GM23338 (cell line): ENCODE data around the gene RGCC. TPM values are rescaled to one million over a fixed set of nuclear protein-coding genes. Genes with fewer than 3 reads are reported as not detected.

Experiments
- ATAC-seq: fragments of 200-7000 bp; cut with Tn5 transposase; 3 replicates; pipeline ENCODE4 v1.9.1; 2020
- DNase-seq: peaks from one replicate; pipeline ENCODE4 v3.0.0-alpha.2; 2015; ENCODE audit warnings: low spot score
- H2AFZ ChIP-seq: fragments of 200-600 bp; sonication (generic); 2 replicates; pipeline ENCODE4 v1.8.0; 2016; ENCODE audit warnings: antibody characterized with exemption, mild to moderate bottlenecking, moderate library complexity
- H3F3A ChIP-seq: fragments of 200-600 bp; sonication (generic); replicated peaks from 2 replicates; pipeline ENCODE4 v1.8.0; 2017; ENCODE audit warnings: antibody characterized with exemption, mixed run types, low read depth
- H3K27ac ChIP-seq: fragments of 200-600 bp; sonication (generic); 2 replicates; pipeline ENCODE4 v1.6.1; 2016; ENCODE audit warnings: low read depth
- H3K27me3 ChIP-seq: fragments of 200-600 bp; sonication (generic); 2 replicates; pipeline ENCODE4 v1.8.0; 2016; ENCODE audit warnings: mild to moderate bottlenecking, mixed run types, moderate library complexity; ENCODE audit not compliant: insufficient read depth
- H3K36me3 ChIP-seq: fragments of 200-600 bp; sonication (generic); 2 replicates; pipeline ENCODE4 v1.8.0; 2016; ENCODE audit warnings: mild to moderate bottlenecking; ENCODE audit not compliant: insufficient read depth
- H3K4me1 ChIP-seq: fragments of 200-600 bp; sonication (generic); 2 replicates; pipeline ENCODE4 v1.8.0; 2016; ENCODE audit warnings: mild to moderate bottlenecking, moderate library complexity; ENCODE audit not compliant: insufficient read depth
- H3K4me2 ChIP-seq: fragments of 200-600 bp; sonication (generic); 2 replicates; pipeline ENCODE4 v1.7.1; 2017; ENCODE audit warnings: mixed run types
- H3K4me3 ChIP-seq: fragments of 200-600 bp; sonication (generic); 2 replicates; pipeline ENCODE4 v1.6.1; 2016; ENCODE audit warnings: mixed run types
- H3K79me2 ChIP-seq: fragments of 200-600 bp; sonication (generic); replicated peaks from 2 replicates; pipeline ENCODE4 v1.8.0; 2017; ENCODE audit warnings: mild to moderate bottlenecking; ENCODE audit not compliant: insufficient read depth
- H3K9me2 ChIP-seq: fragments of 200-600 bp; sonication (generic); 2 replicates; pipeline ENCODE4 v1.8.0; 2017; ENCODE audit not compliant: insufficient read depth
- H4K20me1 ChIP-seq: fragments of 200-600 bp; sonication (generic); replicated peaks from 2 replicates; pipeline ENCODE4 v1.8.0; 2017; ENCODE audit warnings: mild to moderate bottlenecking; ENCODE audit not compliant: insufficient read depth
- H3K27ac Mint-ChIP-seq: 2 replicates; pipeline ENCODE4 v1.8.0; 2020; ENCODE audit warnings: inconsistent platforms, mild to moderate bottlenecking, moderate library complexity, mixed read lengths
- H3K27me3 Mint-ChIP-seq: 3 replicates; pipeline ENCODE4 v1.8.0; 2022; ENCODE audit warnings: low read depth, mild to moderate bottlenecking, moderate library complexity, mixed read lengths, inconsistent platforms; ENCODE audit not compliant: insufficient read depth, poor library complexity
- H3K36me3 Mint-ChIP-seq: 3 replicates; pipeline ENCODE4 v1.8.0; 2021; ENCODE audit warnings: low read depth, mild to moderate bottlenecking, inconsistent platforms, moderate library complexity, mixed read lengths
- H3K4me1 Mint-ChIP-seq: 3 replicates; pipeline ENCODE4 v1.8.0; 2020; ENCODE audit warnings: mild to moderate bottlenecking, inconsistent platforms, mixed read lengths
- H3K4me3 Mint-ChIP-seq: 3 replicates; pipeline ENCODE4 v1.8.0; 2021; ENCODE audit warnings: moderate library complexity, mild to moderate bottlenecking, inconsistent platforms, mixed read lengths
- H3K9me3 Mint-ChIP-seq: 3 replicates; pipeline ENCODE4 v1.8.0; 2020; ENCODE audit warnings: moderate library complexity, mild to moderate bottlenecking, inconsistent platforms, mixed read lengths
- CREB1 ChIP-seq: fragments of 250-450 bp; sonication (Bioruptor Pico); IDR thresholded peaks from 2 replicates; pipeline ENCODE4 v1.5.0; 2020; ENCODE audit warnings: low read depth, mild to moderate bottlenecking, moderate library complexity
- ETS1 ChIP-seq: IDR thresholded peaks from 2 replicates; pipeline ENCODE4 v1.6.1; 2016; ENCODE audit warnings: antibody characterized with exemption
- EZH2phosphoT487 ChIP-seq: fragments of 200-600 bp; sonication (generic); IDR thresholded peaks from one replicate; pipeline ENCODE4 v1.8.1; 2018; ENCODE audit warnings: antibody characterized with exemption; ENCODE audit not compliant: unreplicated experiment
- JUNB ChIP-seq: IDR thresholded peaks from one replicate; pipeline ENCODE4 v1.6.1; 2016; ENCODE audit warnings: antibody characterized with exemption; ENCODE audit not compliant: unreplicated experiment
- NANOG ChIP-seq: IDR thresholded peaks from 2 replicates; pipeline ENCODE4 v1.6.1; 2016; ENCODE audit warnings: antibody characterized with exemption, borderline replicate concordance
- ZNF114 ChIP-seq: fragments of 250-450 bp; sonication (Bioruptor Pico); IDR thresholded peaks from 2 replicates; pipeline ENCODE4 v1.5.0; 2020; ENCODE audit warnings: mild to moderate bottlenecking, moderate library complexity
- ZNF331 ChIP-seq: fragments of 250-450 bp; sonication (Bioruptor Pico); IDR thresholded peaks from 2 replicates; pipeline ENCODE4 v1.5.0; 2020; ENCODE audit warnings: low read depth, mild to moderate bottlenecking, moderate library complexity
- ZNF462 ChIP-seq: fragments of 250-450 bp; sonication (Bioruptor Pico); IDR thresholded peaks from 2 replicates; pipeline ENCODE4 v1.5.0; 2020; ENCODE audit warnings: mild to moderate bottlenecking, moderate library complexity
- polyA plus RNA-seq: library from polyadenylated mRNA; unstranded; fragments of >200 nt; fragmentation: Nextera tagmentation; extraction: Ambion mirVana; gene quantifications from 2 replicates; pipeline ENCODE4 v1.2.1, GENCODE V29; 2016
- total RNA-seq: library from RNA; depleted of rRNA; stranded (reverse); fragments of >200 nt; shearing (Covaris generic); gene quantifications from 2 replicates; pipeline ENCODE4 v1.2.3, GENCODE V29; 2014

RGCC gene
- total and polyA plus RNA-seq, 2 experiments from 2014 or later, result 0.65 to 0.66 TPM

- no peak for TF ChIP-seq ZNF462 (CRISPR knock-in tag)
Measured at GRCh38 chr13:41462427-41462826, 5.1 kb downstream of the RGCC start (continued).

- peaks cover 7% of the 10 kb centered on the region for H3K27me3 Mint-ChIP-seq
- ATAC-seq (no peak), DNase-seq (no peak)
- peaks cover 15% of the 10 kb centered on the region for H3K27me3 ChIP-seq
- H3K9me3 Mint-ChIP-seq, result no peaks in the 10 kb centered on the region
- H3K4me3 ChIP-seq, result no peak overlapping the region
- no peak overlapping the region for H3K27ac ChIP-seq
- H4K20me1 ChIP-seq, result no peaks in the 10 kb centered on the region
- H3K4me2 ChIP-seq, result no peak overlapping the region
- no peaks in the 10 kb centered on the region for H3K79me2 ChIP-seq
- no peaks in the 10 kb centered on the region for H3F3A ChIP-seq
- H3K4me1 ChIP-seq, result no peaks in the 10 kb centered on the region; the same call in 1 of the 2 replicates
- no peak overlapping the region for H3K27ac Mint-ChIP-seq
- no peaks in the 10 kb centered on the region for H3K36me3 ChIP-seq
- H2AFZ ChIP-seq, result no peak overlapping the region
- peaks cover 11% of the 10 kb centered on the region; the same call in 2 of the 3 replicates for H3K4me1 Mint-ChIP-seq
- no peaks in the 10 kb centered on the region for H3K9me2 ChIP-seq
- no peaks in the 10 kb centered on the region; the same call in 2 of the 3 replicates for H3K36me3 Mint-ChIP-seq
- no peak overlapping the region for H3K4me3 Mint-ChIP-seq
- TF ChIP-seq ZNF114 (CRISPR knock-in tag) (no peak), JUNB (no peak), NANOG (no peak), ZNF462 (CRISPR knock-in tag) (no peak), EZH2phosphoT487 (no peak), CREB1 (no peak), ZNF331 (CRISPR knock-in tag) (no peak), ETS1 (no peak)
Measured at GRCh38 chr13:41463838-41464602, 6.7 kb downstream of the RGCC start.
